Measurements from ENCODE around the gene TEP1.

TEP1 gene

GRCh38 chr14:20429801-20430669 is 16.7 kb upstream of the TEP1 start:
- no peak for DNase-seq

DNA sequence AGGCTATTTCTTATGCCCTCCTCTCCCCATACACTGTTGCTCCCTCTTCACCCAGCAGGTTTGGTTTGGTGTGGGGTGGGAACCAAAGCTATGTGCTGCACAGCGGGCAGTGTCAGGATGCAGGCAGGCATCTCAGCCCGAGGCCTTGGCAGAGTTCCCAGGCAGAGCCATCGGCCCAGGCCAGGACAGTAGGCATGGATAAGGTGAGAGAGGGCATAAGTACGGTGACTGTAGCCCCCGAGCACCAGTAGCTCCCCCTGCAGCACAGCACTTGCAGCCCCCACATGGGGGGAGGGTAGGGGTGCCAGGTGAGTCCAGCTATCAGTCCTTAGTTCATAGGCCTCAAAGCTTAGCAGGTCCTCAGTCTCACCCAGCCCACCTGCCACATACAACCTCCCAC is 15.5 kb upstream of the TEP1 start:
- DNase-seq, result no peak

- no peak for DNase-seq
These were observed 14.7 kb upstream of the TEP1 start for GRCh38 chr14:20428010-20428365.

- DNase-seq, result peak; percentile 81 to 85
These were observed 14.1 kb upstream of the TEP1 start for GRCh38 chr14:20427231-20428009.

- no peak for DNase-seq
These were observed 11.6 kb upstream of the TEP1 start for GRCh38 chr14:20424851-20425250.

GRCh38 chr14:20422886-20423285 is 9.6 kb upstream of the TEP1 start:
- DNase-seq, result no peak

DNA sequence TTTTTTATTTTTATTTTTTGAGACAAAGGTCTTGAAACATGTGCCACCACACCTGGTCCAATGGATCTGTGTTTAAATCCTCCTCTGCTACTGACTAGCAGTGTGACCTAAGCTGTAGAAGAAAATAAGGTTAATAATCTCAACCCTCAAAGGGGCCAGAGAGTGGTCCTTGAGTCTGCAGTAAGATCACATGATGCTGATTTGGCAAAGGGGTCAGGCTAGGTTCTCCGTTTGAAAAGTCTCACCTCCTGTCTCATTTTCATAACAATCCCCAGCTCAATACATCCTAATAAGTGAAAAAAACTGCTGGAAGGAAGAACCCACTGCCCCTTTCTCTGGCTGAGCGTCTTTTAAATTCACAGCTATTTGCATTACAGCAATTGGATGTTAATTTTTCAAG is 8.0 kb upstream of the TEP1 start:
- DNase-seq, result no peak

GRCh38 chr14:20419419-20419818 is 6.1 kb upstream of the TEP1 start:
- DNase-seq, result peak; percentile 23 to 26

DNA sequence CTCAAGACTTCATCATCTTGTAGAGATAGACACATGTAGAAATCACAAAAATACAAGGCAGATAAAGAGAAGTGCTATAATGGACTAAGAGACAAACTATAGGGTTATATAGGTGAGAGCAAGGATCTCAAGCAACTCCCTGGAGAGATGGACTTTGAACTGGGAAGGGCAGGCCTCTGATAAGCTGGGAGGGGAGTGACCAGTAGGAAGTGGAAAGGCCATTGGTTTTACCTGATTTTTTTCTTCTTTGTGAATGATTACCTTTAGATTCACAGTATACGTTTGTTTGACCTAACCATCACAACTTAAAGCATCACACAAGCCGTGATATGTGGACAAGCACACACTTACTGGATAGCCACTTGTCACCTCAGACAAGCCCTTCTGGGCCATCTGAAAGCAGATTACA is 5.2 kb upstream of the TEP1 start:
- DNase-seq, result no peak

- no peak for DNase-seq
These were observed 4.2 kb upstream of the TEP1 start for GRCh38 chr14:20417250-20418186.

DNA sequence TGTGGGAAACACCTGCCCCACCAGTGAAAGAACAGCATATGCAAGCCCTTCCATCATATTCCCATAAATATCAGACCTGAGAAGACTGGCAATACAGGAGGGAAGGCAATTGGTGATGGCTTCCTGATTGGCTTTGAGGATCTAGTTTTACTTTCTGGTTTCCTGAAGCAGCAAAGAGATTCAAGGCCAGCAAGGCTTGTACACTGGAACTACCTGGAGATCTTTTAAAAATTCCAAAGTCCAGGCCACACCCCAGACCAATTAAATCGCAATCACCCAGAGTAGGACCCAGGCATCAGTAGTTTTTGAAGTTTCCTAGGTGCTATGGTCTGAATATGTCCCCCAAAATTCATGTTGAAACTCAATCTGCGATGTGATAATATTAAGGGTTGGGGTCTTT is 2.9 kb upstream of the TEP1 start:
- DNase-seq, result no peak

DNA sequence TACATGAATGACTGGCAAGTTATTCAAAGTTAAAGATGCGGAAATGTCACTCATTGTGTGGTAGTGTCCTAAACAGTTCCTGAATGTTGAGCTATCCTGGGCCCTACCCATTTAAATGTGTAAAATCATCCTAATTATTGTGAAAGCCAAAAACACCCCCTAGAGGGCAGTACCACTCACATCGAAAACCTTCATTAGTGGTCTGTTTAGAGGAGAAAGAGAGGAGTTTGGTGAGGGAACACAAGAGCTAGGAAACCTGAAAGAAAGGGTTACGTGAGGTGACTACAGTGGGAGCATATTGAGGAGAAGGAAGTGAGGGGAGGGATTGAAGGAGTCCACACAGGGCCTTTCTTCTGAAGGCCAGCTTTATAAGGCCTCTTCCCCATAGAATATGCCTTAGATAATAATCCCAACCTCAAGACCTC is 2.5 kb upstream of the TEP1 start:
- peak; percentile 62 to 85 for DNase-seq

DNA sequence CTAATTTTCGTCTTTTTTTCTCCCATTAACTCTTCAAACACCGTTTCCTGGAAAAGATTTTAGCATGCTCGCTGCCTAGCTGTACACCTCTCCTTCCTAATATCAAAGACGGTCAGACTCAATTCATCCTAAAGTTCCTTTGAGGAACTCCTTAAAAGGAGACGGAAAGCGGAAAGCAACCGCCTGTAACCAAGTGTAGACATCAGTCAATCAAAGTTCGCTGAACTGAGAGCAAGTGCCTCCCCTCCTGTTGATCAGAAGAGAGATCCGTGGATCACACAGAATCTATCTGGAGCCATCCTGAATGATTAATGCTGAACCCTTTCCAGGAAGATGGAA is 412 bp upstream of the TEP1 start:
- peak; percentile 58 to 70 for DNase-seq

- peak in 1 of 2 donors; percentile 36 for DNase-seq
These were observed 890 bp downstream of the TEP1 start for GRCh38 chr14:20412411-20412810.

GRCh38 chr14:20409226-20409625 is 4.1 kb downstream of the TEP1 start:
- no peak for DNase-seq

DNA sequence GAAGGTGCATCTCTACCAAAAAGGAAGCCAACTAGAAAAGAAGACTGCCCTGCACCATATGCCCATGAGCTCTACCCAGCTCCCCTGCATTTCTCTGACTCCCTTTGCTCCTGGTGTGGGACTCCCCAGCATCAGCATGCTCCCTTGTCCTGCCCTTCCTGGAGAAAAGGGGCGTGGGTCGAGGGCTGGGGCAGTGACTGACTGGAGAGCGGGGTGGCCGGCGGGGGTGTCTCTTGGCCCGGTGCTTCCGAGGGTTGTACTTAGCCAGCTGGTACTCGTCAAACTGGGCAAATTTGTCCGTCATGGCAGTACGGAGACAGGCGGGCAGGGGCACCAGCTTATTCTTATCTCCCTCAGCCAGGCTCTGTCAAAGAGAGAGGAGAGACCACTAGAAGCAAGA is 9.8 kb downstream of the TEP1 start:
- no peak for DNase-seq

GRCh38 chr14:20400965-20401593 is 12.2 kb downstream of the TEP1 start:
- no peak for DNase-seq

DNA sequence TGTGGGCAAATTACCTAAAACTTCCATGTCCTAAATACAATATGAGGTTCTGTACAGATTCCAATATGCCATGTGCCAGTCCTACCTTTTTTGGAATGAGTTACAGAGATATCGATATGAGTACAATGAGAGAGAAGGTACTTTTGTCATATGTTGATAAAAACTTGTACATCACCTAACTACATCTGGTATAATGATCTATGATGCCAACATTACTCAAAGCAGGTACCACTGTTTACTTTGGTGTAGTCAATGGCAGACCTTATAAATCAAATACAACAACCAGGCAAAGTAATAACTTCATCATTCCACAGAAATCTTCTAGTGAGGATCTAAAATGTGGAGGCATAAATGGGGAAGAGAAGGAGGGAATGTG is 12.7 kb downstream of the TEP1 start:
- DNase-seq, result no peak

GRCh38 chr14:20397511-20397910 is 15.8 kb downstream of the TEP1 start:
- DNase-seq, result no peak

DNA sequence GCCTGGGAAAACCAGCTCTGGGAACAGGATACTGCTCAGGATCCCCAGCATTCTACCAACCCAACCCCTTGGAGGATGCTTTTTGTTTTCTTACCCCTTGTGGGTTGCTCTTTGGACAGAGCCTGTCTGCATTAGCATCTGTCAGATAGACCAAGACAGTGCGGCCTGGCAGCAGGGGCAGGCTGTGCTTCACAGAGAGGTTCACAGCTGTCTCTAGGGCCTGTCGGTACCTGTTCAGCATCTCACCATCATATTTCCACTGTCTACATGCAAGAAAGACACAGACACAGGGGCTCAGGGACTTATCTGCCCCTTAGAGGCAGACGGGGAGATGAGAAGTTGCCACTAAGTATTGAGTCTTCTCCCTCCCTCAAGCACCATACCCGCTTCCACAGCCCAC is 21.8 kb downstream of the TEP1 start:
- DNase-seq, result no peak

- no peak for DNase-seq
These were observed 25.1 kb downstream of the TEP1 start for GRCh38 chr14:20388159-20388558.

DNA sequence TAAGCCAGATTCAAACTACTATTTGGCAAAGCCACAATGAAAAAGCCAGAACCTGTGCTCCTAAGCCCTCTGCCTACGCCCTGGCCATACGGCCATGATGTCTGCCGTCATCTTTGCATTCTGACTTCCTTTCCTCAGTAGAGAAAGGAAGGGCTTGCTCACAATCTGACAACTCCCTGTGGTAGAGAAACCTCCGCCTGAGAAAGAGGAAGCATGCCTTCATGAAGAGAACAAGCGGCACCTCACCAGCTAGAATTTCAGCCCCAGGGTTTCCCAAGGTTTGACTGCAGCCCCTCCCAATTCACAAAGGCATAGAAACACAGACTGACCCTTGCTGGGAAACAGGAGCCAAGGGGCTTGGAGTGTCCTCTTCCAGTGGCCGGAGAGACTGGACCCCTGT is 25.7 kb downstream of the TEP1 start:
- DNase-seq, result peak; percentile 91
